ENCODE data around the gene LAMB2. TPM values are rescaled to one million over a fixed set of nuclear protein-coding genes. Genes with fewer than 3 reads are reported as not detected.
A peak's percentile ranks its signal among the peaks of the same experiment; 100 is the strongest.

The LAMB2 gene
- total RNA-seq, 1 donor from 2014 or later, result 16.6 TPM

DNA sequence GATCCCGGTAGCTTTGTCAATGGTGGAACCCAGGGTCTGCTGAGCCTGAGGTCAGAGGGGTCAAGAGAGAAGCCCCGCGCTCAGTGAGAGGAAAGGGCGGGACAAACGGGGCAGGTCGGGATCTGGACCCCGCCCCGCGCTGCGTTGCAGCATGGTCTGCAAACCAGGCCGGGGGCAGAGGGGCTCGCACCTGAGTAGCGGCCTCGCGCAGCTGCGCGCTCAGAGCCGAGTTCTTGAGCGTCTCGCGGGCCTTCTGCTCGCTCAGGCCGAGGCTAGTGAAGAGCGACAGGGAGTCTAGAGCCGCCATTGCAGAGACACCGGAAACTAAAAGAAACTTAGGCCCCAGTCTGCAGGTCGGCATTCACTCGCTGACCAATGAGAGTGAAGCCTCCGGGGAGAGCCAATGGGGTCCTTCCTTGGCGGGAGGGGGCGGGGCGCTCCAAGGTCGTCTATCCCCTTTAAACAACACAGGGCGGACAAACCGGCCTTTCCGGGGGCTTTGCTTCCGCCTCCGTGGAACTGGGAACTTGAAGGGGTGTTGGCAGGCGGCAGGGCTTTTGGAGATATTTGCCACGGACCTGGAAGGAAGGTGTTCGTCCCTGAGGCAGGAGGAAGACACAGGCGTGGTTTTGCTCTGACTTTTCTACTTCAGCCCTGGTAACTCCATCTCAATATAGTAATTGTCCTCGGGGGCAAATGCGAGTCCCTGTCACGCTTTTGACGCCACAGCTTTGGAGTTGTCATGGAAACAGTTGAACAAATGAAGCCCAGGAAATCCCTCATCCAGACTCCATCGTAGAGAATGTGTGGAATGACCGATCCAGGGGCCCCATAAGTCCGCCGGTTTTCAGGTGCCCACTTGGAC is 28.2 kb downstream of the LAMB2 start, which contains the start of gene QARS1:
TSS of gene QARS1 (minus strand) at position 331 of the 865 bp plus-strand sequence. CDS start at position 307, 24 bp downstream.
- H3K27me3 Mint-ChIP-seq (ENCODE audit: unreplicated experiment), result peaks cover 8% of the 10 kb centered on the region
- peaks cover 3% of the 10 kb centered on the region for H3K9me3 Mint-ChIP-seq (ENCODE audit: unreplicated experiment)
- H3K4me1 Mint-ChIP-seq (ENCODE audit: low read depth, unreplicated experiment), result peaks cover 5% of the 10 kb centered on the region

GRCh38 chr3:49104052-49104426 is 28.8 kb downstream of the LAMB2 start:
- TF ChIP-seq, protein P1, sequence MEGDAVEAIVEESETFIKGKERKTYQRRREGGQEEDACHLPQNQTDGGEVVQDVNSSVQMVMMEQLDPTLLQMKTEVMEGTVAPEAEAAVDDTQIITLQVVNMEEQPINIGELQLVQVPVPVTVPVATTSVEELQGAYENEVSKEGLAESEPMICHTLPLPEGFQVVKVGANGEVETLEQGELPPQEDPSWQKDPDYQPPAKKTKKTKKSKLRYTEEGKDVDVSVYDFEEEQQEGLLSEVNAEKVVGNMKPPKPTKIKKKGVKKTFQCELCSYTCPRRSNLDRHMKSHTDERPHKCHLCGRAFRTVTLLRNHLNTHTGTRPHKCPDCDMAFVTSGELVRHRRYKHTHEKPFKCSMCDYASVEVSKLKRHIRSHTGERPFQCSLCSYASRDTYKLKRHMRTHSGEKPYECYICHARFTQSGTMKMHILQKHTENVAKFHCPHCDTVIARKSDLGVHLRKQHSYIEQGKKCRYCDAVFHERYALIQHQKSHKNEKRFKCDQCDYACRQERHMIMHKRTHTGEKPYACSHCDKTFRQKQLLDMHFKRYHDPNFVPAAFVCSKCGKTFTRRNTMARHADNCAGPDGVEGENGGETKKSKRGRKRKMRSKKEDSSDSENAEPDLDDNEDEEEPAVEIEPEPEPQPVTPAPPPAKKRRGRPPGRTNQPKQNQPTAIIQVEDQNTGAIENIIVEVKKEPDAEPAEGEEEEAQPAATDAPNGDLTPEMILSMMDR (IDR thresholded peaks at IDR 0.05; ENCODE audit: partially characterized antibody, unreplicated experiment), result no peak
- peak overlapping the region; percentile 87 for H3K27ac Mint-ChIP-seq (ENCODE audit: unreplicated experiment)
- H3K4me1 Mint-ChIP-seq (ENCODE audit: low read depth, unreplicated experiment), result peaks cover 5% of the 10 kb centered on the region
- H3K4me3 Mint-ChIP-seq (ENCODE audit: unreplicated experiment), result peak overlapping the region; percentile 99
- no peaks in the 10 kb centered on the region for H3K36me3 Mint-ChIP-seq (ENCODE audit: unreplicated experiment)
- peaks cover 8% of the 10 kb centered on the region for H3K27me3 Mint-ChIP-seq (ENCODE audit: unreplicated experiment)
- H3K9me3 Mint-ChIP-seq (ENCODE audit: unreplicated experiment), result peaks cover 3% of the 10 kb centered on the region
- DNase-seq, result no peak

More for the DNA sequence above, 28.2 kb downstream of the LAMB2 start, which contains the start of gene QARS1:
- TF ChIP-seq, protein P1 (IDR thresholded peaks at IDR 0.05; ENCODE audit: partially characterized antibody, unreplicated experiment), result no peak
- H3K27ac Mint-ChIP-seq (ENCODE audit: unreplicated experiment), result peak within 1 kb of the TSS; percentile 87
- peak; percentile 94 for DNase-seq
- peak within 1 kb of the TSS; percentile 99 for H3K4me3 Mint-ChIP-seq (ENCODE audit: unreplicated experiment)
- H3K36me3 Mint-ChIP-seq (ENCODE audit: unreplicated experiment), result no peaks in the 10 kb centered on the region

GRCh38 chr3:49100046-49100615 is 32.7 kb downstream of the LAMB2 start:
- H3K4me3 Mint-ChIP-seq (ENCODE audit: unreplicated experiment), result no peak overlapping the region
- H3K27me3 Mint-ChIP-seq (ENCODE audit: unreplicated experiment), result peaks cover 5% of the 10 kb centered on the region
- H3K9me3 Mint-ChIP-seq (ENCODE audit: unreplicated experiment), result peaks cover 1% of the 10 kb centered on the region
- no peak overlapping the region for H3K27ac Mint-ChIP-seq (ENCODE audit: unreplicated experiment)
- TF ChIP-seq, protein P1 (IDR thresholded peaks at IDR 0.05; ENCODE audit: partially characterized antibody, unreplicated experiment), result no peak
- H3K4me1 Mint-ChIP-seq (ENCODE audit: low read depth, unreplicated experiment), result peaks cover 4% of the 10 kb centered on the region
- no peak for DNase-seq
- H3K36me3 Mint-ChIP-seq (ENCODE audit: unreplicated experiment), result no peaks in the 10 kb centered on the region

DNA sequence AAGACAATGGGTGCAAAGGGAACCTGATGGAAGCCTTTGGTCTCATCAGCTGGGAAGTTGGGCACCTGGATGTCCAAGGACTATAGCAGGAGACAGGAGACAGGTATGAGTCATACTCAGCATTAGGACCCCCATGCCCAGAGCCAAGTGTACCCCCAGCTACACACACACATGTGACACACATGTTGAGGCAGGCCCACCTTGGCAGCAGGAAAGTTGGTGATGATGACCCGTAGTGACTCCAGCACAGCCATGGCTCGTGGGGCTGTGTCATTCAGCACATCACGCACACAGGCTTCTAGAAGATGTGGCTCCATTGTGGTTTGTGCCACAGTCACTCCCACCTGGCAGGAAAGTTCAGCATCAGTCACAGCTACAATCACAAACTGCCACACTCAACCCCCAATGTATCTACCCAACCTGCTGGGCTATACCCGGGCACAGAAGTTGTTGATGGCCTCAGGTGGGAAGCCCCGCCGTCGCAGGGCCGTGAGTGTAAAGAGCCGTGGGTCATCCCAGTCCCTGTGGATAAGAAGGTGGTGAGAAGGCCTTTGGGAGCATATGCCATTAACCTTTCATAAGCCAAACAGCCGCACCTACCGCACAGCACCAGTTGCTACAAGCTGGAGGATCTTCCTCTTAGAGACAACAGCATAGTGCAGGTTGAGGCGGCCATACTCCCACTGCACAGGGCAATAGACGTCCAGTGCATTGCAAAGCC is 33.8 kb downstream of the LAMB2 start:
- Mint-ChIP-seq H3K36me3 (ENCODE audit: unreplicated experiment) (no peaks in the 10 kb centered on the region), H3K27ac (ENCODE audit: unreplicated experiment) (no peak overlapping the region), H3K4me3 (ENCODE audit: unreplicated experiment) (no peak overlapping the region), H3K4me1 (ENCODE audit: low read depth, unreplicated experiment) (peaks cover 4% of the 10 kb centered on the region), H3K27me3 (ENCODE audit: unreplicated experiment) (peaks cover 6% of the 10 kb centered on the region), H3K9me3 (ENCODE audit: unreplicated experiment) (no peaks in the 10 kb centered on the region)
- TF ChIP-seq, protein P1 (IDR thresholded peaks at IDR 0.05; ENCODE audit: partially characterized antibody, unreplicated experiment), result no peak
- no peak for DNase-seq
